ENCODE measurements around the gene UBE3B. TPM values are rescaled to one million over a fixed set of nuclear protein-coding genes. Genes with fewer than 3 reads are reported as not detected.

The UBE3B gene
- total RNA-seq, 1 experiment from 2014 or later = 13.0 TPM

GRCh38 chr12:109553906-109554500, 76.6 kb downstream of the UBE3B start:
- DNase-seq (ENCODE audit: low read depth) = no peak
- in situ Hi-C loops (cut with HindIII; ENCODE audit: low pct_unique_long_range_greater_than_20kb, low sequenced_read_pairs) = no loop called here

DNA sequence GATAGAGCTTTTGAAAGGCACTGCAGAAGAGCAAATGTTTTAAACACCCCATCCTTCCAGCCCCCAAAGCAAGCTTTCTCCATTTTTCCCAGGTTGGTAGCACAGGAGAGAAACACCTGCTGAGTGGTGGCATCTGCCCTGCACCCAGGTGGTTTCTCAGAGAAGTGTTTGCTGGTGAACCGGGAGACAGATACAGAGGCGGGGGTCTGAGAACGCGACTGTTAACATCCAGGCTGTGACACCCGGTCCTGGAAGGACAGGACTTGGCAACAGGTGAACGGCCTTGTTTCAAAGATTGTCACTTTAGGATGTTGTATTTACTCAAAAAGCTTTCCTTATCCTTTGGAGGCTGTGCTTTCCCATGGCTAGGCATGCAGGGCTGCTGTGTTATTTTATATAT, 77.3 kb downstream of the UBE3B start:
- in situ Hi-C loops (cut with HindIII; ENCODE audit: low pct_unique_long_range_greater_than_20kb, low sequenced_read_pairs) = no loop called here
- no peak for DNase-seq (ENCODE audit: low read depth)

- DNase-seq (ENCODE audit: low read depth) = no peak
- in situ Hi-C loops (cut with HindIII; ENCODE audit: low pct_unique_long_range_greater_than_20kb, low sequenced_read_pairs) = no loop called here
These were observed 78.2 kb downstream of the UBE3B start for GRCh38 chr12:109555431-109556315.

- in situ Hi-C loops (cut with HindIII; ENCODE audit: low pct_unique_long_range_greater_than_20kb, low sequenced_read_pairs) = no loop called here
- no peak for DNase-seq (ENCODE audit: low read depth)
These were observed 79.8 kb downstream of the UBE3B start for GRCh38 chr12:109557200-109557599.

DNA sequence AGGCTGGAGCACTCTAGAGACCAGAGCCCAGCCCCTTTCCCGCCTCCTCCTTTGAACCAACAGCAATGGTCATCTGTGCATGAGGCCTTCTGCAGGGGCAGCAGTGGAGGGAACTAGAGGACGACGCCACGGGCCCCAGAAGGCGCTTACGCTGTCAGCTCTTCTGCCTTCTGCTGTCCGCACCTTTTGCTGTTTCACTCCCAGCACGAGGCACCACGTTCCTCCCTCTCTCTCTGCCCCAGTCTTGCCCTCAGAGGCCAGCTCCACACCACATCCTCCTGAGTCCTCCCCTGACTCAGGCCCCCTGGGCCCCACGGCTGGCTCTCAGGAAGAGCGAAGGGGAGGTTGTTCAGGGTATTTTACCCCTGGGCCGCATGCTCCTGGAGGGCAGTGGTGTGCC, 80.4 kb downstream of the UBE3B start:
- in situ Hi-C loops (cut with HindIII; ENCODE audit: low pct_unique_long_range_greater_than_20kb, low sequenced_read_pairs) = no loop called here
- DNase-seq (ENCODE audit: low read depth) = no peak

DNA sequence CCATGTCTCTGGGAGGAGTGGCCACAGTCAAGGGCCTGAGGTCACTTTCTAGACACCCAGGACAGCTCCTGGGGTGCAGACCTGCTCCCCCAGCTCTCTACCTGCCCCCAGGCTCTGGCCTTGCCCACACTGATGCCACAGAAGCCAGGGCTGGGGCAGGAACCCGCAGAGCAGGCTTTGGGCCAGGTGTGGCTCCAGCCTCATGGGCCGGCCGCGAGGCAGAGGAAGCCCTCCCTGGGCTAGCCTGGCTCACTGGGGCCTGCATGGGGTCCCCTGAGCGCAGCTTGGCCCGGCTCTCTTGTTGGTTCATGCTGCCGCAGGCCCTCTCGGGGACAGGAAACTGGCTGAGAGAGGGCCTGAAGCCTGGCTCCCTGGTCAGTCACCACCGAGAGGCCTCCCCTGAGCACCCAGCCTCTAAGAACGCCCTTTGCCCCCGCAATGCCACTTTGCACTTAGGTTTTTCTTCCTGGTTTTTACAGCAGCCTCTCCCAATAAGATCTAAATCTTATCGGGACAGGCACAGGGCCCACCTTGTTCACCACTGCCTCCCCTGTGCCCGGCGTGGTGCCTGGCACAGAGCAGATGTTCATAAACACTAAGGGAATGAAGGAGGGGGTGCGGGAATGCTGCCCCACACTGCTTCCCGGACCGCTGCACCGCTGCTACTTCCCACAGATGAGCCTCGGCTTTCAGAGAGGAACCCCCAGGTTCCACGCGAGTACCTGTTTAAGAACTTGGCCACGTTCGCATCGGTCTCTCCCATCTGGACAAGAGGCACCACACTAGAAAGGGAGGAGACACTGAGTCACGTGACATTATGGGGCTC, 81.2 kb downstream of the UBE3B start:
- in situ Hi-C loops (cut with HindIII; ENCODE audit: low pct_unique_long_range_greater_than_20kb, low sequenced_read_pairs) = no loop called here
- no peak for DNase-seq (ENCODE audit: low read depth)

DNA sequence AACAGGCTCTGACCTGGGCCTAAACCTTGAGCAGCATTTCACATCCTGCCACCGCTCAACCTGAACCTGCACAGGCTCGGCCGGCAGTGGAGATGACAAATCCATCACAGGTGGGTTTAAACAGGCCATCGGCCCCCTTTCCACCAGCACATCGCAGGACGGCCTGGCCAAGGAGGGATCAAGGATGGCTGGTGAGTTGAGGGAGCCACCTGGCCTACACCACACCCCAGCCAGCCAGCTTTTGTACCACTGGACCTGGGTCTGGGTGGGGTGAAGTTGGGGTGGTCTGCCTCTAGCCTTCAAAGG, 81.7 kb downstream of the UBE3B start:
- in situ Hi-C loops (cut with HindIII; ENCODE audit: low pct_unique_long_range_greater_than_20kb, low sequenced_read_pairs) = no loop called here
- DNase-seq (ENCODE audit: low read depth) = no peak

GRCh38 chr12:109559601-109560000, 82.2 kb downstream of the UBE3B start:
- DNase-seq (ENCODE audit: low read depth) = no peak
- in situ Hi-C loops (cut with HindIII; ENCODE audit: low pct_unique_long_range_greater_than_20kb, low sequenced_read_pairs) = no loop called here

DNA sequence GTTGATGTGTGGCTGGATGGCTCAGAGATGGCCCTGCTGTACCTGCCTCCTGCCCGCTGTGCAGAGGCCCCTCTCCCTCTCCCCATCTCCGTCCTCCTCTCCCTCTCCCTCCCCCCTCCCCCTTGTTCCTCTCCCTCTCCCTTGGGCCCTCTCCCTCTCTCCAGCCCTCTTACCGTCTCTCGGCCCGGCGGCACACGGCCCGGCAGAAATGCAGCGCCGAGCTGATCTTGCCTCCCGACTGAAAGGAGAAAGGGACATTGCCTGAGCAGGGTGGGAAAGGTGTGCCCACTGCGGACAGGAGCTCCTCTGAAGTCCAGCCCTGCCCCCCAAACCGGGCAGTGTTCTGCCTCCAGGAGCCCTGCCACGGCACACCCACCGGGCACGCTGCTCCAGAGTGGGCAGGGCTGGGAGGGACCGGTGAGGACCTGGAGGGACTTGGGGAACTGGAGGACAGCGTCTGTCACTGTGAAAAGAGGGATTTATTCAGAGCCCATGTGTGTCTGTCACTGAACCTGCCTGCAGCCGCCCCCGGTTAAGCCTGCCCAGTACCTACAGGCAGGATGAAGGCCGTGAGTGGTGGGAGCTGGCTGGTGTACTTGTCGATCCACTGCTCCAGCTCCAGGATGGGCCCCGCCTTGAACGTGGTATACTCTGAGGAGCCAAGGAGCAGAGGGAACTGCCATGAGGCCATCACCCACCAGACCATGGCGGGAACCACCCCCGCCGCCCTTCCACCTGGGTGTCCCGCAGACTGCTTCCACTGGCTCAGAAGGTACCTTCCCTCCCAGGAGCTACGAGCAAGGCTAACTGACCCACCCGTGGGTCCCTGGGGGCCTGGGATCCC, 83.7 kb downstream of the UBE3B start:
- no peak for DNase-seq (ENCODE audit: low read depth)
- in situ Hi-C loops (cut with HindIII; ENCODE audit: low pct_unique_long_range_greater_than_20kb, low sequenced_read_pairs) = no loop called here

- in situ Hi-C loops (cut with HindIII; ENCODE audit: low pct_unique_long_range_greater_than_20kb, low sequenced_read_pairs) = no loop called here
- DNase-seq (ENCODE audit: low read depth) = no peak
These were observed 84.2 kb downstream of the UBE3B start for GRCh38 chr12:109561711-109562030.

- DNase-seq (ENCODE audit: low read depth) = no peak
- in situ Hi-C loops (cut with HindIII; ENCODE audit: low pct_unique_long_range_greater_than_20kb, low sequenced_read_pairs) = no loop called here
These were observed 85.4 kb downstream of the UBE3B start for GRCh38 chr12:109562871-109563270.

GRCh38 chr12:109563291-109564284, 86.2 kb downstream of the UBE3B start:
- no peak for DNase-seq (ENCODE audit: low read depth)
- in situ Hi-C loops (cut with HindIII; ENCODE audit: low pct_unique_long_range_greater_than_20kb, low sequenced_read_pairs) = no loop called here

GRCh38 chr12:109566424-109566823, 89.0 kb downstream of the UBE3B start:
- no peak for DNase-seq (ENCODE audit: low read depth)
- in situ Hi-C loops (cut with HindIII; ENCODE audit: low pct_unique_long_range_greater_than_20kb, low sequenced_read_pairs) = no loop called here

DNA sequence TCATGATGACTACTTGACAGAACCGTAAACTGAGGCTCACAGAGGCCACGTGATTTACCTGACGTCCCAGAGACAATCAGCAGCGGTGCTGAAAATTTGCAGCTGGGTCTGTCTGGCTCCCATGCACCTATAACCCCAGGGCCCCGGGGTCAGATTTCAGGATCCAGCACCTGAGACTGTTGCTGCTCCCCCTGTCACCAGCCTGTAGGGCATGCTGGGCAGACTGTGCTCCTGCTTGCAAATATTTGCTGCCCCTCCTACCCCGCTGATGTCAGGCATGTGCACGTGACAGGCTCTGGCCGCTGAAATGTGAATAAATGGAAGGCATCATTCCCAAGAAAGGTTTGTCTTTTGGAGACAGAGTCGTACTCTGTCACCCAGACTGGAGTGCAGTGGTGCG, 89.9 kb downstream of the UBE3B start:
- DNase-seq (ENCODE audit: low read depth) = no peak
- in situ Hi-C loops (cut with HindIII; ENCODE audit: low pct_unique_long_range_greater_than_20kb, low sequenced_read_pairs) = no loop called here

- DNase-seq (ENCODE audit: low read depth) = no peak
- in situ Hi-C loops (cut with HindIII; ENCODE audit: low pct_unique_long_range_greater_than_20kb, low sequenced_read_pairs) = no loop called here
These were observed 90.5 kb downstream of the UBE3B start for GRCh38 chr12:109567967-109568366.

- in situ Hi-C loops (cut with HindIII; ENCODE audit: low pct_unique_long_range_greater_than_20kb, low sequenced_read_pairs) = no loop called here
- DNase-seq (ENCODE audit: low read depth) = no peak
These were observed 91.1 kb downstream of the UBE3B start for GRCh38 chr12:109568486-109568885.

DNA sequence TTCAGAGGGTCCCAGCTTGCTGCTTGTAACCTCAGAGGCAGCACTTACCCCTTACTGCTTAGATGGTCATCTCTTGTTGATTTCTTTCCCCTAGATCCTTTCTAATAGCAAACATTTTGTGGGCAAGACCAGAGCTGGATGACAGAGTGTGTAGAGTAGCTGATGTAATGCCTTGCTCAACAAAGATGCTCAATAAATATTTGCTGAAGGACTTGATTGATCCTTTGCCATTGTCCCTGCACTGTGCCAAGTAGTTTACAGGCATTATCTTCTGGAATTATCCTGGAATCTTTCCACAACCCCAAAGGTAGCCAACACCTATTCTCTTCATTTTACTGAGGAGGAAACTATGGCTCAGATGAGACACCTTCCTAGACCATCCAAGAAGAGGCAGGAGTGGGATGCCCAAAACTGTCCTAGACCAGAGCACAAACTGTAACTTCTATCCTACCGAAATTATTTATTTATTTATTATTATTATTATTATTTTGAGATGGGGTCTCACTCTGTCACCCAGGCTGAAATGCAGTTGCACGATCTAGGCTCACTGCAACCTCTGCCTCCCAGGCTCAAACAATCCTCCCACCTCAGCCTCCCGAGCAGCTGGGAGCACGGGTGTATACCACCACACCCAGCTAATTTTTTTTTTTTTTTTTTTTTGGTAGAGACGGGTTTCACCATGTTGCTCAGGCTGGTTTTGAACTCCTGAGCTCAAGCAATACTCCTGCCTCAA, 94.5 kb downstream of the UBE3B start:
- in situ Hi-C loops (cut with HindIII; ENCODE audit: low pct_unique_long_range_greater_than_20kb, low sequenced_read_pairs) = no loop called here
- DNase-seq (ENCODE audit: low read depth) = no peak
